SK-N-SH (cell line): Measurements from ENCODE around the gene CELF5. TPM values are rescaled to one million over a fixed set of nuclear protein-coding genes. Genes with fewer than 3 reads are reported as not detected.

Experiments
- CTCF ChIA-PET: fragments of 300-600, 350-600 bp; formaldehyde crosslinking; extraction: SDS; loops from one replicate; lab custom pipeline; 2021; lab: Yijun Ruan, JAX
- POLR2A ChIA-PET: fragments of 350-600 bp; sonication (Branson Sonifier 250); formaldehyde crosslinking; extraction: SDS; loops from one replicate; lab custom pipeline; 2020; ENCODE audit warnings: antibody characterized with exemption, inconsistent platforms; lab: Yijun Ruan, JAX
- DNase-seq: peaks from one replicate; pipeline ENCODE4 v3.0.0; 2012
- H2AFZ ChIP-seq: fragments of 200-600 bp; sonication (generic); 2 replicates; pipeline ENCODE4 v1.8.1; 2016; ENCODE audit warnings: antibody characterized with exemption, mild to moderate bottlenecking, low read depth
- H3F3A ChIP-seq: fragments of 200-600 bp; sonication (generic); replicated peaks from 2 replicates; pipeline ENCODE3; 2016; ENCODE audit warnings: antibody characterized with exemption, mild to moderate bottlenecking; ENCODE audit not compliant: insufficient read depth
- H3K27ac ChIP-seq, 2 experiments: fragments of 200-500 bp in 1 of 2; fragments of 200-600 bp in 1 of 2; sonication (Bioruptor generic) in 1 of 2; sonication (generic), shearing (Covaris generic) in 1 of 2; 2 replicates each; pipeline versions ENCODE4 v1.5.1 to v1.6.1; 2014 to 2016; ENCODE audit warnings: low read depth in 2 of 2, inconsistent platforms in 1 of 2, low read length in 1 of 2, mild to moderate bottlenecking in 1 of 2, mixed read lengths in 1 of 2
- H3K27me3 ChIP-seq: fragments of 200-600 bp; sonication (generic), shearing (Covaris generic); 2 replicates; pipeline ENCODE4 v1.6.1; 2016; ENCODE audit warnings: mixed run types; ENCODE audit not compliant: insufficient read depth
- H3K36me3 ChIP-seq, 2 experiments: fragments of 200-500 bp in 1 of 2; fragments of 200-600 bp in 1 of 2; sonication (Bioruptor generic) in 1 of 2; sonication (generic) in 1 of 2; replicated peaks in 1 of 2; 2 replicates each; pipeline versions ENCODE3 to v1.5.1; 2014 to 2016; ENCODE audit warnings: low read length in 1 of 2, mild to moderate bottlenecking in 1 of 2; ENCODE audit not compliant: insufficient read depth in 2 of 2, control insufficient read depth in 1 of 2
- H3K4me1 ChIP-seq, 2 experiments: fragments of 200-500 bp in 1 of 2; fragments of 200-600 bp in 1 of 2; sonication (Bioruptor generic) in 1 of 2; sonication (generic), shearing (Covaris generic) in 1 of 2; 2 replicates each; pipeline versions ENCODE4 v1.5.1 to v1.6.1; 2014 to 2016; ENCODE audit warnings: low read depth in 1 of 2, low read length in 1 of 2, mixed run types in 1 of 2; ENCODE audit not compliant: insufficient read depth in 2 of 2, control insufficient read depth in 1 of 2
- H3K4me2 ChIP-seq: fragments of 200-600 bp; sonication (generic), shearing (Covaris generic); 2 replicates; pipeline ENCODE4 v1.6.1; 2017; ENCODE audit warnings: mixed run types
- H3K4me3 ChIP-seq, 2 experiments: fragments of 200-500 bp in 1 of 2; fragments of 200-600 bp in 1 of 2; sonication (Bioruptor generic) in 1 of 2; sonication (generic), shearing (Covaris generic) in 1 of 2; 2 replicates each; pipeline versions ENCODE4 v1.5.1 to v1.8.1; 2014 to 2016; ENCODE audit warnings: low read depth in 2 of 2, inconsistent platforms in 1 of 2, low read length in 1 of 2, mild to moderate bottlenecking in 1 of 2, mixed read lengths in 1 of 2, moderate library complexity in 1 of 2
- H3K79me2 ChIP-seq: fragments of 200-600 bp; sonication (generic); 2 replicates; pipeline ENCODE4 v1.8.1; 2017; ENCODE audit warnings: mild to moderate bottlenecking; ENCODE audit not compliant: insufficient read depth
- H3K9ac ChIP-seq: fragments of 200-600 bp; sonication (generic); 2 replicates; pipeline ENCODE4 v1.6.1; 2017; ENCODE audit warnings: mixed run types
- H3K9me2 ChIP-seq: fragments of 200-600 bp; sonication (generic); 2 replicates; pipeline ENCODE4 v1.6.1; 2017; ENCODE audit warnings: mixed run types
- H3K9me3 ChIP-seq: fragments of 200-600 bp; sonication (generic); 2 replicates; pipeline ENCODE4 v1.6.1; 2017; ENCODE audit warnings: mixed run types, mild to moderate bottlenecking, moderate library complexity
- H4K20me1 ChIP-seq: fragments of 200-600 bp; sonication (generic); 2 replicates; pipeline ENCODE4 v1.6.1; 2017; ENCODE audit warnings: mild to moderate bottlenecking, mixed run types; ENCODE audit not compliant: insufficient read depth
- ELF1 ChIP-seq: IDR thresholded peaks from 2 replicates; pipeline ENCODE4 v1.4.0; 2012
- FOSL2 ChIP-seq: IDR thresholded peaks from 2 replicates; pipeline ENCODE4 v1.4.0; 2012; ENCODE audit warnings: low read depth, mild to moderate bottlenecking, moderate library complexity, borderline replicate concordance
- GABPA ChIP-seq: IDR thresholded peaks from 2 replicates; pipeline ENCODE4 v1.4.0; 2012; ENCODE audit warnings: low read depth, mild to moderate bottlenecking
- IRF3 ChIP-seq: fragments of 150-350 bp; IDR thresholded peaks from 2 replicates; pipeline ENCODE4 v1.6.1; 2016; ENCODE audit warnings: mild to moderate bottlenecking, low read depth, low read length
- JUND ChIP-seq: IDR thresholded peaks from 2 replicates; pipeline ENCODE4 v1.4.0; 2012
- MEF2A ChIP-seq: IDR thresholded peaks from 2 replicates; pipeline ENCODE4 v1.4.0; 2012; ENCODE audit warnings: low read depth, borderline replicate concordance
- NFIC ChIP-seq: IDR thresholded peaks from 2 replicates; pipeline ENCODE4 v1.4.0; 2012; ENCODE audit warnings: borderline replicate concordance
- NRF1 ChIP-seq: IDR thresholded peaks from 2 replicates; pipeline ENCODE4 v1.6.1; 2012; ENCODE audit warnings: low read depth, mild to moderate bottlenecking, low read length
- RCOR1 ChIP-seq: fragments of 150-350 bp; IDR thresholded peaks from 2 replicates; pipeline ENCODE4 v1.6.1; 2017; ENCODE audit warnings: antibody characterized with exemption, low read length
- RXRA ChIP-seq: IDR thresholded peaks from 2 replicates; pipeline ENCODE4 v1.4.0; 2012; ENCODE audit warnings: low read depth, mild to moderate bottlenecking, borderline replicate concordance
- TAF1 ChIP-seq: IDR thresholded peaks from 2 replicates; pipeline ENCODE4 v1.6.1; 2012; ENCODE audit warnings: low read depth, mild to moderate bottlenecking, low read length, moderate library complexity, borderline replicate concordance
- TEAD4 ChIP-seq: IDR thresholded peaks from 2 replicates; pipeline ENCODE4 v1.4.0; 2012; ENCODE audit warnings: mild to moderate bottlenecking, borderline replicate concordance; ENCODE audit not compliant: insufficient read depth
- YY1 ChIP-seq: IDR thresholded peaks from 2 replicates; pipeline ENCODE4 v1.4.0; 2012; ENCODE audit warnings: low read depth, mild to moderate bottlenecking
- WGBS: methylation state at CpG from one replicate; pipeline ENCODE4 v1.1.6; 2017; ENCODE audit warnings: low lambda C conversion rate; 5-methylcytosine and 5-hydroxymethylcytosine counted together
- polyA plus RNA-seq, 3 experiments: library from polyadenylated mRNA; depleted of rRNA; stranded (reverse); fragments of >200 nt; gene quantifications; 2 replicates each; pipeline ENCODE4 v1.2.3, GENCODE V29; 2012
- TF ChIP-seq, protein P1 (sequence below): IDR thresholded peaks from 2 replicates; pipeline ENCODE4; 2012
- TF ChIP-seq, protein P2 (sequence below): IDR thresholded peaks from 2 replicates; pipeline ENCODE4 v1.4.0; 2012; ENCODE audit warnings: low read depth, borderline replicate concordance

CELF5 gene
- polyA plus RNA-seq, 1 of the 3 experiments (the other 2 are of a cell fraction), result 0.33 TPM

- no peak for TF ChIP-seq IRF3
Measured at GRCh38 chr19:3231288-3231687, 6.8 kb downstream of the CELF5 start (continued).

DNA sequence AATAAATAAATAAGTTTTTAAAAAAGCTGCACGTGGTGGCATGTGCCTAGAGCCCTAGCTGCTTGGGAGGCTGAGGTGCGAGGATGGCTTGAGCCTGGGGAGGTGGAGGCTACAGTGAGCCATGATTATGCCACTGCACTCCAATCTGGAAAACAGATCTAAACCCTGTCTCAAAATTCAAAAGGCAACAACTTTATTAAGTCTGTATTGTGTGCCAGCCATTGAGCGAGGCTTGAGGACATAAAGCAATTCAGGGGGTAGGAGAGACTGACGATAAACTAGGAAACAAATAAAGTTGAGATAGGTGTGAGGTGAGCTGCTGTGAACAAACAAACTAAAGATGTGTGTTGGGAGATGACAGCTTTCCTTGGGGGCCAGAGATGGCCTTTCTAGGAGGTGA lies 8.7 kb downstream of the CELF5 start:
- no peak overlapping the region for H3K27ac ChIP-seq
- no peak for DNase-seq
- TF ChIP-seq IRF3 (no peak), FOSL2 (no peak), TEAD4 (no peak), GABPA (no peak), TAF1 (no peak), YY1 (no peak), RXRA (no peak)
- TF ChIP-seq, protein P1, sequence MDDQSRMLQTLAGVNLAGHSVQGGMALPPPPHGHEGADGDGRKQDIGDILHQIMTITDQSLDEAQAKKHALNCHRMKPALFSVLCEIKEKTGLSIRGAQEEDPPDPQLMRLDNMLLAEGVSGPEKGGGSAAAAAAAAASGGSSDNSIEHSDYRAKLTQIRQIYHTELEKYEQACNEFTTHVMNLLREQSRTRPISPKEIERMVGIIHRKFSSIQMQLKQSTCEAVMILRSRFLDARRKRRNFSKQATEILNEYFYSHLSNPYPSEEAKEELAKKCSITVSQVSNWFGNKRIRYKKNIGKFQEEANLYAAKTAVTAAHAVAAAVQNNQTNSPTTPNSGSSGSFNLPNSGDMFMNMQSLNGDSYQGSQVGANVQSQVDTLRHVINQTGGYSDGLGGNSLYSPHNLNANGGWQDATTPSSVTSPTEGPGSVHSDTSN, result no peak
- TF ChIP-seq, all 33 proteins: peak for 0
- Histone ChIP-seq H3K9me2 (no peaks in the 10 kb centered on the region), H3K27me3 (no peaks in the 10 kb centered on the region), H4K20me1 (no peaks in the 10 kb centered on the region), H3K79me2 (no peaks in the 10 kb centered on the region), H3K4me3 (no peak overlapping the region), H3K9ac (no peak overlapping the region), H2AFZ (no peak overlapping the region), H3K4me2 (no peak overlapping the region), H3K9me3 (no peaks in the 10 kb centered on the region), H3F3A (no peaks in the 10 kb centered on the region), H3K36me3 (no peaks in the 10 kb centered on the region), H3K4me1 (no peaks in the 10 kb centered on the region)
- 67% methylated on average over 4 of the region's 4 CpGs for WGBS
- POLR2A ChIA-PET, result no interaction called here
- CTCF ChIA-PET, result interaction anchor here (0.8 to 2.2 kb wide), 3 partner anchors 9 to 43 kb away, joined by 4 to 8 read pairs (median 5); partner anchors contain the start of gene CELF5

- H3K27me3 ChIP-seq, result no peaks in the 10 kb centered on the region
- H3K79me2 ChIP-seq, result no peaks in the 10 kb centered on the region
- H3K9me3 ChIP-seq, result no peaks in the 10 kb centered on the region
- WGBS, result 81% methylated on average over 4 of the region's 4 CpGs
- no peak overlapping the region for H2AFZ ChIP-seq
- TF ChIP-seq, protein P2, sequence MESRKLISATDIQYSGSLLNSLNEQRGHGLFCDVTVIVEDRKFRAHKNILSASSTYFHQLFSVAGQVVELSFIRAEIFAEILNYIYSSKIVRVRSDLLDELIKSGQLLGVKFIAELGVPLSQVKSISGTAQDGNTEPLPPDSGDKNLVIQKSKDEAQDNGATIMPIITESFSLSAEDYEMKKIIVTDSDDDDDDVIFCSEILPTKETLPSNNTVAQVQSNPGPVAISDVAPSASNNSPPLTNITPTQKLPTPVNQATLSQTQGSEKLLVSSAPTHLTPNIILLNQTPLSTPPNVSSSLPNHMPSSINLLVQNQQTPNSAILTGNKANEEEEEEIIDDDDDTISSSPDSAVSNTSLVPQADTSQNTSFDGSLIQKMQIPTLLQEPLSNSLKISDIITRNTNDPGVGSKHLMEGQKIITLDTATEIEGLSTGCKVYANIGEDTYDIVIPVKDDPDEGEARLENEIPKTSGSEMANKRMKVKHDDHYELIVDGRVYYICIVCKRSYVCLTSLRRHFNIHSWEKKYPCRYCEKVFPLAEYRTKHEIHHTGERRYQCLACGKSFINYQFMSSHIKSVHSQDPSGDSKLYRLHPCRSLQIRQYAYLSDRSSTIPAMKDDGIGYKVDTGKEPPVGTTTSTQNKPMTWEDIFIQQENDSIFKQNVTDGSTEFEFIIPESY, result no peak
- TF ChIP-seq NRF1, result no peak
- no peak for TF ChIP-seq NFIC
- TF ChIP-seq FOSL2, result no peak
- TF ChIP-seq ELF1, result no peak
- TF ChIP-seq YY1, result no peak
- TF ChIP-seq RCOR1, result no peak
- TF ChIP-seq JUND, result no peak
- no peak for TF ChIP-seq MEF2A
- TF ChIP-seq, all 33 proteins: peak for 0
- no peaks in the 10 kb centered on the region for H4K20me1 ChIP-seq
- H3K9ac ChIP-seq, result no peak overlapping the region
- CTCF ChIA-PET, result interaction anchor here (0.7 to 2.2 kb wide), 3 partner anchors 9 to 129 kb away, joined by 3 to 8 read pairs (median 4); partner anchors contain the start of gene CELF5
- H3K36me3 ChIP-seq, result no peaks in the 10 kb centered on the region
- no peak overlapping the region for H3K27ac ChIP-seq
- H3K9me2 ChIP-seq, result no peaks in the 10 kb centered on the region
- no peaks in the 10 kb centered on the region for H3K4me1 ChIP-seq
- no peak overlapping the region for H3K4me2 ChIP-seq
- H3F3A ChIP-seq, result no peaks in the 10 kb centered on the region
- POLR2A ChIA-PET, result interaction anchor here (0.5 kb wide), 1 partner anchor 19 kb away, joined by 6 read pairs; no protein-coding TSS in a partner anchor
- DNase-seq, result no peak
- no peak overlapping the region for H3K4me3 ChIP-seq
Measured at GRCh38 chr19:3233831-3234230, 9.4 kb downstream of the CELF5 start.
